LNCaP clone FGC (cell line): Measurements from ENCODE around the gene ATF1.

Experiments used
- DNase-seq: peaks from one replicate; pipeline ENCODE4 v3.0.0-alpha.2; 2011; ENCODE audit warnings: low read depth
- H3K4me3 ChIP-seq: 2 replicates; pipeline ENCODE4 v1.5.1; 2011; ENCODE audit warnings: mild to moderate bottlenecking, low read depth, low read length, control low read depth
- TF ChIP-seq, protein P1 (sequence below): IDR thresholded peaks from 2 replicates; pipeline ENCODE4 v1.5.1; 2012; ENCODE audit warnings: mild to moderate bottlenecking; ENCODE audit not compliant: control insufficient read depth, insufficient read depth; ENCODE audit errors: extremely low read depth

The ATF1 gene

DNA sequence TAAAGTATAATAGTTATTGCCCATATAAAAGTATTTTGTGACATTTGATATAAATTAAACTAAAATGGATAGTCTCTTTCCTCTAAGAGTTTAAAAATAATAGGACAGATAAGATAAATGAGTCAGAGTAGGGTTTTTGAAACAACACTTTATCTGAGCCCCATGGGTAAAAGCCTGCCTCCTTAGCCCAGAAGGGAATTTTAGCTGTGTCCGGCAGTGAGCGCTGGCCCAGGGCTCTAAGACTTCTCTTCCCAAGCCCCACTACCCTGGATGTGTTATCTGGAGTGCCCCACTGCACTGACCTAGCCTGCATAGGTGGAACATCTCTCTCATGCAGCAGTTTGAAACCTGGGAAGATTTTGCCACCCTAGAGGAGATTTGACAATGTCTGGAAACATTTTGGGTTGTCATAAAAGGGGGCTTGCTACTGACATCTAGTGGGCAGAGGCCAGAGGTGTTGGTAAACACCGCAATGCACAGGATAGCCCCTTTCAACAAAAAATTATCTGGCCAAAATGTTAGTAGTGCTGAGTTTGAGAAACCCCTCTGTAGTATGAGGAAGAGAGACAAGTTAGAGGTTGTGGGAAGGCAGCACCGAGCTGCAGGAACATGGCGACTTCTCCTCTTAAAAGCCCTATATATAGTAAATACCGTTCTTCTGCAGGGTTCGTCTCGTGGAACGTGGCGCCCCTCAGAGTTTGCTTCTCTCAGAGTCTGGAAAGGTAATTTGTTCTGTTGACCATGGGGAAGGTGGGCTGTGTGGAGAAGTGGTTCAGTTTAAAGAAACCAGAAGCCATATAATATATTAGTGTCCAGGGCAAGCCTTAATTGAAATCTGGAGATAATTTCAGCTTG is 29.3 kb upstream of the ATF1 start:
- no peak for DNase-seq
- TF ChIP-seq, protein P1, sequence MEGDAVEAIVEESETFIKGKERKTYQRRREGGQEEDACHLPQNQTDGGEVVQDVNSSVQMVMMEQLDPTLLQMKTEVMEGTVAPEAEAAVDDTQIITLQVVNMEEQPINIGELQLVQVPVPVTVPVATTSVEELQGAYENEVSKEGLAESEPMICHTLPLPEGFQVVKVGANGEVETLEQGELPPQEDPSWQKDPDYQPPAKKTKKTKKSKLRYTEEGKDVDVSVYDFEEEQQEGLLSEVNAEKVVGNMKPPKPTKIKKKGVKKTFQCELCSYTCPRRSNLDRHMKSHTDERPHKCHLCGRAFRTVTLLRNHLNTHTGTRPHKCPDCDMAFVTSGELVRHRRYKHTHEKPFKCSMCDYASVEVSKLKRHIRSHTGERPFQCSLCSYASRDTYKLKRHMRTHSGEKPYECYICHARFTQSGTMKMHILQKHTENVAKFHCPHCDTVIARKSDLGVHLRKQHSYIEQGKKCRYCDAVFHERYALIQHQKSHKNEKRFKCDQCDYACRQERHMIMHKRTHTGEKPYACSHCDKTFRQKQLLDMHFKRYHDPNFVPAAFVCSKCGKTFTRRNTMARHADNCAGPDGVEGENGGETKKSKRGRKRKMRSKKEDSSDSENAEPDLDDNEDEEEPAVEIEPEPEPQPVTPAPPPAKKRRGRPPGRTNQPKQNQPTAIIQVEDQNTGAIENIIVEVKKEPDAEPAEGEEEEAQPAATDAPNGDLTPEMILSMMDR: peak; percentile 69
- no peak overlapping the region for H3K4me3 ChIP-seq

DNA sequence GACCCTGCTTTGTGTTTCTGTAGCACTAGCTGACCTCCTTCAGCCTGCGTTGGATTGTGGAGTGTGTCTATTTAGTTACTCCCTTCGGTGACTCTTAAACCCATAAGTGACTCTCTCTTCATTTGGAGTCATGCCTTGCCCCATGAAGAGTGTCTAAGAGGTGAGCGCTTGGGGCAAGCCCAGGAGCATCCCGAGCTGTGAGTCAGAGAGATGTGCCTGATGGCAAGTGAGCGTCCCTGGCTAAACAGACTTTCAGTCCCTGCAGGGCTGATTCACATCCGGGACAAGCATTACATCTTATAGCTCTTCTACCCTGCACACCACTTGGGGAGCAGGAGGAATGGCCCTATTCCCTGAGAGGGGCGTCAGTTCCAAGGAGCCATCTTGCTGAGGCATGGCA is 24.3 kb upstream of the ATF1 start:
- TF ChIP-seq, protein P1: no peak
- H3K4me3 ChIP-seq: no peak overlapping the region
- DNase-seq: no peak

DNA sequence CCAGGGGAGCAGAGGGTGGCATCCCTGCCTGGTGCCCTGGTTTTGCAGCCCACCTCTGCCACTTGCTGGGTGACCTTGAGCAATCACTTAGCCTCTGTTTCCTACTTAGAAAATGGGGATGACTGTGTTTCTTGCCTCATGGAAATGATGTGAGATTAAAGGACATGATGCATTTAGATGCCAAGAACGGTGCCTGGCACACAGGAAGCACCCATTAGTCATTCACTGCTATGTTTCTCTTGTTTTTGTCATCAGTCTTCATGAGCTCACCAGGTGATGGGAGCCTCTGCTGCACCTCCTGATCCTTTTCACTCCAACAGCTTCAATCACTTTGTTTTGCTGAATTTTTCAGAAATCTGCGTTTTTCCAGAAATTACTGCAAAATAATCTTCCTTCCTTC is 23.6 kb upstream of the ATF1 start:
- no peak overlapping the region for H3K4me3 ChIP-seq

DNA sequence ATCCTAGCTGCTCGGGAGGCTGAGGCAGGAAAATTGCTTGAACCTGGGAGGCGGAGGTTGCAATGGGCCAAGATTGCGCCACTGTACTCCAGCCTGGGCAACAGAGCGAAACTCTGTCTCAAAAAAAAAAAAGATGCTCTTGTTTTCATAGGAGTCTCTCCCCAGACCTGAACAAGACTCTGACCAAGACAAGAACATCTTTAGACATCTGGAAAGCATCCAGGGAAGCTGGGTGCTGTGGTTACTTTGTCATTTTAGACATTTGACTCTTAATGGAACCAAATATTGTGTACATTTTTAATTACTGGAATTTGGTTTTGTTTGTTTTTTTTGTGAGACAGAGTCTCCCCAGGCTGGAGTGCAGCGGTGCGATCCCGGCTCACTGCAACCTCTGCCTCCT is 21.1 kb upstream of the ATF1 start:
- TF ChIP-seq, protein P1: no peak
- no peak overlapping the region for H3K4me3 ChIP-seq
- DNase-seq: no peak

More for the DNA sequence above, 23.6 kb upstream of the ATF1 start:
- TF ChIP-seq, protein P1: no peak
- no peak for DNase-seq

DNA sequence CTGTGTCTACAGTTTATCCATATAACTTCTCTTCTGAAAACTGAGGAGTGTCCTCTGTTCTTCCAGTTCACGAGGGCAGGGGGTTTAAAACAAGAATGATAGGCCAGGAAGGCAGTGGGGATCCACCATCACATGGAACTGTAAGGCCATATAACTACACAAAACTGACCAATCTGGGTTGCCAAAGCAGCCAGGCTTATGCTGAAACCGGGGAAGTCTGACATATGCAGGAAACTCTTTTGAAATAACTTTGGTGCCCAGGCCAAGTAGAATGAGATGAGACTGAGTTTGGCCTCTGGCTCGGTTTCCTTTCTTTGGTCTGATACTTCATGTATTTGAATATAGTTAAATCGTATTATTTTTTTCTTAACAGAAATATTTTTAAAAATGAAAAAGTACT is 18.0 kb upstream of the ATF1 start:
- DNase-seq: no peak
- H3K4me3 ChIP-seq: no peak overlapping the region
- TF ChIP-seq, protein P1: no peak

DNA sequence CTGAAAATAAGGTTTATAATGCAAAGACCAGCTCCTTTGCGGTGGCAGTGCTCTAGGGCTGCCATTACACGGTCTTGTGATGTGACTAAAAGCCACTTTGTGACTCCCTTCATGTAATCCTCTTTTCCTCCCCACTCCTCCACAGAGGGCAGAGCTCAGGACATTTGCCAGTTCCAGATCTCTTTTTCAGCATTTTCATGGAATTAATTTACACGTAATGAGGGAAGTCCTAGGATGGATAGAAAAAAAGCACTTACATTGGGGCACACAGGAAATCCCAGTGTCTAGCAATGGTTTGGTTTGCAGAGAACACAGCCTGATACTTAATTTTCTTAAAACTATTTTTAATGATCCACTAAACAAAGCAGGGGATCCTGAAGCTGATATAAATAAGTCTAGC is 17.5 kb upstream of the ATF1 start:
- DNase-seq: no peak
- H3K4me3 ChIP-seq: no peak overlapping the region
- TF ChIP-seq, protein P1: no peak

DNA sequence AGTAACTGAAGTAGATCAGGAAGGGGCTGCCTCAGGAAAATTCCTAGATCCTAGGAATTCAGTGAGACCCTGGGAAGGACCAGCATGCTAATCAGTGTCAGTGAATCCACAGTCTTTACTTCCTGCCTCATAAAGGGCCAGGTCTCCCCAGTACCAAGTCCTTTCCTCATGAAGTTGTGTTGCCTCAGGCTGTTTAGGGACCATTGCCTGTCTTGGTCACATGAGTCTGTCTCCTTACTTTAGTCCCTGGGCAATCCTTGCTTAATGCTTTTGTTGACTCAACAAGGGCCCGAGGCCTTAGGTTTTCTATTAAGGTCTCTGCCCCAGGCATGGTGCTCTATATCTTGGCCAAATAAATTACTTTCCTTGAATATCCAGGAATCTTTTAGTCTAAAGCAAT is 16.1 kb upstream of the ATF1 start:
- TF ChIP-seq, protein P1: no peak
- no peak overlapping the region for H3K4me3 ChIP-seq
- DNase-seq: no peak
